Mesothelial cell of epicardium (in vitro differentiated cells): Measurements from ENCODE around the gene HOXC9. TPM values are rescaled to one million over a fixed set of nuclear protein-coding genes. Genes with fewer than 3 reads are reported as not detected.

ENCODE experiments used
- DNase-seq, 2 experiments: peaks; one replicate each; pipeline ENCODE4 v3.0.0; 2021; ENCODE audit warnings: low spot score in 2 of 2; ENCODE audit not compliant: unreplicated experiment in 2 of 2
- H3K27ac Mint-ChIP-seq: 2 replicates; pipeline ENCODE4 v1.8.0; 2021; ENCODE audit warnings: mixed read lengths
- H3K27me3 Mint-ChIP-seq: 2 replicates; pipeline ENCODE4 v1.8.0; 2021; ENCODE audit warnings: low read depth, mixed read lengths
- H3K36me3 Mint-ChIP-seq: 2 replicates; pipeline ENCODE4 v1.8.0; 2021; ENCODE audit warnings: mixed read lengths
- H3K4me1 Mint-ChIP-seq: 2 replicates; pipeline ENCODE4 v1.8.0; 2021; ENCODE audit warnings: mixed read lengths
- H3K4me3 Mint-ChIP-seq: 2 replicates; pipeline ENCODE4 v1.8.0; 2021; ENCODE audit warnings: mild to moderate bottlenecking, moderate library complexity, mixed read lengths
- H3K9me3 Mint-ChIP-seq: 2 replicates; pipeline ENCODE4 v1.8.0; 2021; ENCODE audit warnings: mixed read lengths
- CTCF ChIP-seq: fragments of 200-600 bp; sonication (generic); IDR thresholded peaks from one replicate; pipeline ENCODE4 v1.5.0; 2021; ENCODE audit warnings: antibody characterized with exemption; ENCODE audit not compliant: unreplicated experiment
- total RNA-seq: library from RNA; stranded (reverse); gene quantifications from 3 replicates; pipeline ENCODE4 v1.2.1, GENCODE V29; 2021

HOXC9 gene
- total RNA-seq, 1 donor from 2014 or later, result 2.0 TPM

DNA sequence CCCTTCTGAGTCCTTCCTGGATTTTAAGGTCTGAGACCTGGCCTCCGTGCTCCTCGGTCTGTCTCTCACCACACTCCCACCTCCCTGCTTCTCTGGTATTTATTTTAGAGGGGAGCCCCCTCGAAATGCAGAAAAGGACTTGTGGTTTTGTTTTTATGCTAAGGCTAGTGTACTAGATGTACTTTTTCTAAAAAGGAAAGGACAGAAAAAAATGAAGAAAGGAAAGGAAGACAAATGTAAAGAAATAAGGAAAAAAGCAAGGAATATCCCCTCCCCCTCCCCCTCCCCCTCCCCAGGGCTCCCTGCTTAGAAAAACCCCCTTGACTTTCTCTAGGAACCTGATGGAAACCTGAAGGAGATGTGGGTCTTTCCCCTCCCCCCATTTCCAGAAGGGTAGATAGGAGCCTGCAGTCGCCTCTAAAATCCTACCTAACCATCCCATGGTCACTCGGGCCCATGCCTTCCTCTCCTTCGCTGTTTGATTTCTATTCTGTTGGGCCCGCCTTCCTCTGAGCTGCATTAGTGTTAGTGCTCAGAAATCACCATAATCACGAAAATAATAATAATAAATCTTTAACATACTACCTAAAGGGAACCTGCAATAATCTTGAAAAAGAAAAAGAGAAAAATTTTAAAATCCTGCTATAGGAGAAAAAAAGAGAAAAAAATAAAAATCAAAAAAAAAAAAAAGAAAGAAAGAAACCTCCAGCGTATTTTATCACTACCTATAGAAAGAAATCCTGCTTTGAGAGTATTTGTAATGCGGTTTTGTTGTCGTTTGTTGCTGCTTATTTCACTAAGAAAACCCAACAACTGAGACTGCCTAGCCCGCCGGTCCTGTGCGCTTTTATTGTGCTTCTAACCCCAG lies 11.9 kb downstream of the HOXC9 start:
- Mint-ChIP-seq H3K4me1 (peaks cover 27% of the 10 kb centered on the region), H3K27ac (no peak overlapping the region), H3K36me3 (peaks cover 2% of the 10 kb centered on the region), H3K9me3 (no peaks in the 10 kb centered on the region), H3K27me3 (peaks cover 94% of the 10 kb centered on the region), H3K4me3 (peak overlapping the region; percentile 43)
- no peak for TF ChIP-seq CTCF
- no peak for DNase-seq

DNA sequence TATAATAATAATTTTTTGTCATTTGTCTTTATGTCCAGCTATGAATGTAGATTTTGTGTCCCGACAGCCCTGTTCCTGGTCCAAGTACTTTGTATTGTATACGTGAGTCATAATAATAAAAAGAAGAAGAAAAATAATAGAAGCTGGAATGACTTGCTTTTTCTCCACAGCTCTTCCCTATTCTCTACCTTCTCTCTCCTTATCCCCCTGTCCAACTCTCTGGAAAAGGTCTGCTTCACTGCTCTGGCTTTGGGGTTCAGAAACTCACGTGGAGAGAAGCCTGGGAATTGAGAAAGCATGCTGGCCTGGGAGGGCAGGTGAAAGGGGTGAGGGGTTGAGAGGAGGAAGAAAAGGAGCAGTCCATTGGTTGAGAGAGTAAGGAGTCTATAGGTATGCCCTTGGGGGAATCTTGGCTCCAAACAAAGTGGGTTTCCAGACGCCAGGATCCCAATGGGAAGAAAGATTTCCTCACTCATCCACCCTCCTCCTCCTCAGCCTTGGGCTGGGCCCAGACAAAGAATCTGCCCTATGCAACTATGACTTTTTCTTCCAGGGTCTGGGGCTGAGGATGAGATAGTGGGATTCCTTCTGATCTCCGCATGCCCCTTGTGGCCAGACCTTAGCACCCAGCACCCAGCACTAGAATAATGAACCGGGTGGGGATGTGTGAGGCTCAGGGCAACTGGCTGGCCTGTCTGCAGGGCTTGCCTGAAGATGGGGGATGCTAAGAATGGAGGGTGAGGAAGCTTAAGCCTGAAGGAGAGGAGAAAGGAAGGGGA lies 12.9 kb downstream of the HOXC9 start:
- H3K27ac Mint-ChIP-seq, result peak overlapping the region; percentile 51
- no peak overlapping the region for H3K4me3 Mint-ChIP-seq
- no peaks in the 10 kb centered on the region for H3K9me3 Mint-ChIP-seq
- H3K36me3 Mint-ChIP-seq, result peaks cover 2% of the 10 kb centered on the region
- peaks cover 92% of the 10 kb centered on the region for H3K27me3 Mint-ChIP-seq
- no peak for DNase-seq
- H3K4me1 Mint-ChIP-seq, result peaks cover 33% of the 10 kb centered on the region
- no peak for TF ChIP-seq CTCF

- H3K36me3 Mint-ChIP-seq, result peaks cover 2% of the 10 kb centered on the region
- TF ChIP-seq CTCF, result no peak
- peak overlapping the region; percentile 28 for H3K4me3 Mint-ChIP-seq
- no peak for DNase-seq
- peaks cover 36% of the 10 kb centered on the region for H3K4me1 Mint-ChIP-seq
- no peaks in the 10 kb centered on the region for H3K9me3 Mint-ChIP-seq
- peak overlapping the region; percentile 39 for H3K27ac Mint-ChIP-seq
- H3K27me3 Mint-ChIP-seq, result peaks cover 87% of the 10 kb centered on the region
These were observed 14.5 kb downstream of the HOXC9 start for GRCh38 chr12:54014377-54015017.

GRCh38 chr12:54015018-54015931 lies 15.3 kb downstream of the HOXC9 start:
- H3K27me3 Mint-ChIP-seq, result peaks cover 86% of the 10 kb centered on the region
- DNase-seq, result no peak
- peak overlapping the region; percentile 1 for H3K27ac Mint-ChIP-seq
- H3K4me1 Mint-ChIP-seq, result peaks cover 37% of the 10 kb centered on the region
- no peak for TF ChIP-seq CTCF
- H3K4me3 Mint-ChIP-seq, result peak overlapping the region; percentile 24
- no peaks in the 10 kb centered on the region for H3K9me3 Mint-ChIP-seq
- H3K36me3 Mint-ChIP-seq, result peaks cover 2% of the 10 kb centered on the region

DNA sequence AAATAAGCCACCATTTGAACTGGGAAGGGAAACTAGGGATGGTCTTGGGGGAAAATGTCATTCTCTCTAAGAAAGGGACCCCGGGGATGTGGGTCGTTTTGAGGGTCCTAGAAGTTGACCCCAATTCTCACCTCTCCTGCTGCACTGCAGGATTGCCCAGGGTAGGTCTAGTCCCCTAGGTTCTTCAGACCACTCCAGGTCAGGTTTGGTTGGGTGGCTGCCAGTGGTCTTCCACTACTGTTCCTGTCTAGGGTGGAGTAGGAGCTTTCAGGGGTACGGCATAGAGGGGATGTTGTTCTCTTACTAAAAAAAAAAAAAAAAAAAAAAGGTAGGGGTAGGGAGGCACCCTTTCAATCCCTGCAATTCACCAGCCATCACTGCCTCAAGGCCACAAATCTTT lies 16.1 kb downstream of the HOXC9 start:
- TF ChIP-seq CTCF, result no peak
- Mint-ChIP-seq H3K36me3 (peaks cover under 1% of the 10 kb centered on the region), H3K9me3 (no peaks in the 10 kb centered on the region), H3K4me3 (peak overlapping the region; percentile 81), H3K4me1 (peaks cover 31% of the 10 kb centered on the region), H3K27ac (no peak overlapping the region), H3K27me3 (peaks cover 86% of the 10 kb centered on the region)
- no peak for DNase-seq
